ENCODE data around the gene SPOCK2. TPM values are rescaled to one million over a fixed set of nuclear protein-coding genes. Genes with fewer than 3 reads are reported as not detected.

Gene SPOCK2
- total and polyA plus RNA-seq, 2 donors (not counting 1 experiment from before 2014, with no cell fraction given), result 39.1 to 139 TPM

DNA sequence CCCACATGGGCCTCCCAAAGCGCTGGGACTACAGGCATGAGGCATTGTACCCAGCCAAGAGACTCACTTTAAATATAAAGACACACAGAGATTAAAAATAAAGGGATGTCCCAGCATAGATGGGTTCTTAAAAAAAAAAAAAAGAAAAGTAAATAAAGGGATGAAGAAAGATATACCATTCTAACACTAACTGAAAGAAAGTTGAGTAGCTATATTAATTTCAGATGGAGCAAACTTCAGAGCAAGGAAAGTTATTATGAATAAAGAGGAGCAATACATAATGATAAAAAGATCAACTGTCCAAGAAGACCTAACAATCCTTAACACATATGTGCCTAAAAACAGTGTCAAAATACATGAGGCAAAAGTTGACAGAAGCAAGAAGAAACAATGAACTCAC, 33.0 kb upstream of the SPOCK2 start:
- no peaks in the 10 kb centered on the region for H3K27me3 ChIP-seq (replicated peaks in 1 of 4; ENCODE audit: control extremely low read depth in 1 of 4, control insufficient read depth in 3 of 4, insufficient read depth in 4 of 4, low read length in 3 of 4)
- ATAC-seq (ENCODE audit: low read depth), result no peak
- no peak overlapping the region for H3K4me2 ChIP-seq (replicated peaks; ENCODE audit: low read depth, low read length, poor library complexity, severe bottlenecking)
- WGBS (ENCODE audit: insufficient coverage), result no CpG with 5 or more reads among the region's 1 CpG
- no peaks in the 10 kb centered on the region for H3K4me1 ChIP-seq (ENCODE audit: control insufficient read depth in 2 of 2, insufficient read depth in 2 of 2, low read length in 2 of 2)
- ChIA-PET CTCF (interaction anchor here (0.7 to 1.4 kb wide), 4 partner anchors 10 to 211 kb away, joined by 3 read pairs; no protein-coding TSS in a partner anchor), POLR2A (no interaction called here)
- intact Hi-C loops (cut with micrococcal nuclease), result no loop called here
- no peaks in the 10 kb centered on the region for H4K20me1 ChIP-seq (ENCODE audit: control insufficient read depth, insufficient read depth, low read length, poor library complexity, severe bottlenecking)
- no peak overlapping the region for H3K9ac ChIP-seq (ENCODE audit: low read length)
- H2AFZ ChIP-seq (ENCODE audit: insufficient read depth, low read depth, low read length, poor library complexity, severe bottlenecking), result no peak overlapping the region
- H3K79me2 ChIP-seq (ENCODE audit: control insufficient read depth, insufficient read depth, low read length), result peaks cover 6% of the 10 kb centered on the region
- no peak for DNase-seq
- Mint-ChIP-seq H3K9me3 (ENCODE audit: insufficient read depth) (no peaks in the 10 kb centered on the region), H3K4me3 (no peak overlapping the region), H3K27ac (no peak overlapping the region), H3K4me1 (no peaks in the 10 kb centered on the region), H3K27me3 (no peaks in the 10 kb centered on the region)
- no peak overlapping the region for H3K27ac ChIP-seq (ENCODE audit: low read length in 2 of 2)
- no peak overlapping the region for H3K4me3 ChIP-seq (ENCODE audit: control extremely low read depth in 1 of 5, extremely low read depth in 1 of 5, insufficient read depth in 1 of 5, low read depth in 2 of 5, low read length in 4 of 5)
- TF ChIP-seq, protein P1, sequence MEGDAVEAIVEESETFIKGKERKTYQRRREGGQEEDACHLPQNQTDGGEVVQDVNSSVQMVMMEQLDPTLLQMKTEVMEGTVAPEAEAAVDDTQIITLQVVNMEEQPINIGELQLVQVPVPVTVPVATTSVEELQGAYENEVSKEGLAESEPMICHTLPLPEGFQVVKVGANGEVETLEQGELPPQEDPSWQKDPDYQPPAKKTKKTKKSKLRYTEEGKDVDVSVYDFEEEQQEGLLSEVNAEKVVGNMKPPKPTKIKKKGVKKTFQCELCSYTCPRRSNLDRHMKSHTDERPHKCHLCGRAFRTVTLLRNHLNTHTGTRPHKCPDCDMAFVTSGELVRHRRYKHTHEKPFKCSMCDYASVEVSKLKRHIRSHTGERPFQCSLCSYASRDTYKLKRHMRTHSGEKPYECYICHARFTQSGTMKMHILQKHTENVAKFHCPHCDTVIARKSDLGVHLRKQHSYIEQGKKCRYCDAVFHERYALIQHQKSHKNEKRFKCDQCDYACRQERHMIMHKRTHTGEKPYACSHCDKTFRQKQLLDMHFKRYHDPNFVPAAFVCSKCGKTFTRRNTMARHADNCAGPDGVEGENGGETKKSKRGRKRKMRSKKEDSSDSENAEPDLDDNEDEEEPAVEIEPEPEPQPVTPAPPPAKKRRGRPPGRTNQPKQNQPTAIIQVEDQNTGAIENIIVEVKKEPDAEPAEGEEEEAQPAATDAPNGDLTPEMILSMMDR (IDR thresholded peaks at IDR 0.05), result no peak
- no peak for TF ChIP-seq EZH2 (IDR thresholded peaks at IDR 0.05; ENCODE audit: borderline replicate concordance, insufficient read depth, low read depth, low read length, poor library complexity, severe bottlenecking)
- peaks cover 8 to 16% of the 10 kb centered on the region in 2 experiments for H3K36me3 ChIP-seq (replicated peaks in 1 of 2; ENCODE audit: control extremely low read depth in 1 of 2, control insufficient read depth in 1 of 2, extremely low read depth in 1 of 2, insufficient read depth in 2 of 2, low read length in 1 of 2)
- H3K9me3 ChIP-seq (ENCODE audit: control extremely low read depth in 1 of 3, control insufficient read depth in 2 of 3, insufficient read depth in 1 of 3, low read length in 2 of 3), result peaks cover 1 to 6% (median 2%) of the 10 kb centered on the region in 3 donors

DNA sequence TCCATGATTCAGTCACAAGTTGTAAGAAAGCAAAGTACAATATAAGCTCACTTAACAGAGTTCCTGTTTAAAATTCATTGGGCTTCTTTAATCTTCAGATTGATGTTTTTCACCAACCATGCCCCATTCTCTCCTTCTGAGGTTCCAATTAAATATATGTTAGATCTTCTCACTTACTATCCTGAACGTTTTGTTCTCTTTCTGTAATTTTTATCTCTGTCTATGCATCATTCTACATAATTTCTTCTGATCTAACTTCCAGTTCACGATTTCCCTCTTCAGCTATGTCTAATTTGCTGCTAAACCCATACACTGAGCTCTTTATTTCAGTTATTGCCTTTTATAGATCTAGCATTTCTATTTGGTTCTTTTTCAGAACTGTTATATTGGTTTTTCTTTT, 28.0 kb upstream of the SPOCK2 start:
- no peaks in the 10 kb centered on the region for H4K20me1 ChIP-seq (ENCODE audit: control insufficient read depth, insufficient read depth, low read length, poor library complexity, severe bottlenecking)
- intact Hi-C loops (cut with micrococcal nuclease), result no loop called here
- ATAC-seq (ENCODE audit: low read depth) (no peak), DNase-seq (no peak)
- no peak overlapping the region for H2AFZ ChIP-seq (ENCODE audit: insufficient read depth, low read depth, low read length, poor library complexity, severe bottlenecking)
- no peaks in the 10 kb centered on the region for H3K9me3 Mint-ChIP-seq (ENCODE audit: insufficient read depth)
- no peak overlapping the region for H3K9ac ChIP-seq (ENCODE audit: low read length)
- no peak overlapping the region for H3K4me3 ChIP-seq (ENCODE audit: control extremely low read depth in 1 of 5, extremely low read depth in 1 of 5, insufficient read depth in 1 of 5, low read depth in 2 of 5, low read length in 4 of 5)
- H3K36me3 ChIP-seq (replicated peaks in 1 of 2; ENCODE audit: control extremely low read depth in 1 of 2, control insufficient read depth in 1 of 2, extremely low read depth in 1 of 2, insufficient read depth in 2 of 2, low read length in 1 of 2), result peaks cover 9 to 11% of the 10 kb centered on the region in 2 experiments
- no peak overlapping the region for H3K4me3 Mint-ChIP-seq
- H3K4me2 ChIP-seq (replicated peaks; ENCODE audit: low read depth, low read length, poor library complexity, severe bottlenecking), result no peak overlapping the region
- H3K4me1 ChIP-seq (ENCODE audit: control insufficient read depth in 2 of 2, insufficient read depth in 2 of 2, low read length in 2 of 2), result no peaks in the 10 kb centered on the region
- H3K4me1 Mint-ChIP-seq, result no peaks in the 10 kb centered on the region
- H3K27me3 ChIP-seq (replicated peaks in 1 of 4; ENCODE audit: control extremely low read depth in 1 of 4, control insufficient read depth in 3 of 4, insufficient read depth in 4 of 4, low read length in 3 of 4), result no peaks in the 10 kb centered on the region
- H3K27ac Mint-ChIP-seq, result no peak overlapping the region
- H3K27ac ChIP-seq (ENCODE audit: low read length in 2 of 2), result no peak overlapping the region
- H3K27me3 Mint-ChIP-seq, result no peaks in the 10 kb centered on the region
- TF ChIP-seq EZH2 (IDR thresholded peaks at IDR 0.05; ENCODE audit: borderline replicate concordance, insufficient read depth, low read depth, low read length, poor library complexity, severe bottlenecking), result no peak
- TF ChIP-seq, protein P1 (IDR thresholded peaks at IDR 0.05), result no peak
- ChIA-PET CTCF (interaction anchor here (1.5 to 2.6 kb wide), 2 partner anchors 10 to 221 kb away, joined by 4 to 7 read pairs; no protein-coding TSS in a partner anchor), POLR2A (no interaction called here)
- peaks cover 4 to 6% (median 5%) of the 10 kb centered on the region in 3 donors for H3K9me3 ChIP-seq (ENCODE audit: control extremely low read depth in 1 of 3, control insufficient read depth in 2 of 3, insufficient read depth in 1 of 3, low read length in 2 of 3)
- peaks cover 6% of the 10 kb centered on the region for H3K79me2 ChIP-seq (ENCODE audit: control insufficient read depth, insufficient read depth, low read length)
- 100% methylated on average over 1 of the region's 2 CpGs for WGBS (ENCODE audit: insufficient coverage)

Data from B cell (primary cell).